Stomach (tissue), 9 donors: ENCODE data around the gene SMIM21. TPM values are rescaled to one million over a fixed set of nuclear protein-coding genes. Genes with fewer than 3 reads are reported as not detected.

Source experiments
- DNase-seq, 2 donors: peaks; one replicate each; pipeline versions ENCODE4 v3.0.0 to v3.0.0-alpha.2; 2013 to 2019
- H3K27ac ChIP-seq, 5 donors: fragments of 200-600 bp in 4 of 5; sonication (generic) in 4 of 5; one replicate each; pipeline ENCODE4 v1.5.1; 2013 to 2019; ENCODE audit warnings: mild to moderate bottlenecking in 1 of 5, moderate library complexity in 1 of 5
- H3K27me3 ChIP-seq, 3 donors: fragments of 200-600 bp; sonication (generic); one replicate each; pipeline ENCODE4 v1.5.1; 2017 to 2019; ENCODE audit warnings: mixed run types in 1 of 3
- H3K36me3 ChIP-seq, 4 donors: fragments of 200-600 bp; sonication (generic); 1 replicate in 3 of 4; 2 replicates in 1 of 4; pipeline ENCODE4 v1.5.1; 2016 to 2019
- H3K4me1 ChIP-seq, 4 donors: fragments of 200-600 bp; sonication (generic); one replicate each; pipeline ENCODE4 v1.5.1; 2016 to 2019
- H3K4me3 ChIP-seq, 4 donors: fragments of 200-600 bp; sonication (generic) in 3 of 4; one replicate each; pipeline ENCODE4 v1.5.1; 2016 to 2019; ENCODE audit warnings: mild to moderate bottlenecking in 1 of 4
- H3K9me3 ChIP-seq, 4 donors: fragments of 200-600 bp; sonication (generic); one replicate each; pipeline ENCODE4 v1.5.1; 2016 to 2019
- CTCF ChIP-seq, 7 experiments: fragments of 450-650 bp in 4 of 7; fragments of 200-600 bp in 3 of 7; sonication (generic) in 3 of 7; IDR thresholded peaks; one replicate each; pipeline ENCODE4 v1.5.1; 2016 to 2019; ENCODE audit warnings: antibody characterized with exemption in 7 of 7, control low read depth in 2 of 7, mild to moderate bottlenecking in 1 of 7
- EP300 ChIP-seq: sonication (generic); formaldehyde crosslinking; IDR thresholded peaks from one replicate; pipeline ENCODE4 v1.6.1; 2017; ENCODE audit warnings: antibody characterized with exemption
- POLR2A ChIP-seq, 4 donors: fragments of 450-650 bp; IDR thresholded peaks; one replicate each; pipeline ENCODE4 v1.6.1; 2016; ENCODE audit warnings: antibody characterized with exemption in 4 of 4, control low read depth in 2 of 4, mild to moderate bottlenecking in 1 of 4, moderate library complexity in 1 of 4
- POLR2AphosphoS5 ChIP-seq, 3 donors: sonication (generic); formaldehyde crosslinking; IDR thresholded peaks; one replicate each; pipeline ENCODE4 v1.6.1; 2016; ENCODE audit warnings: antibody characterized with exemption in 3 of 3
- WGBS, 5 donors: extraction: QIAGEN DNeasy Blood & Tissue Kit in 3 of 5; methylation state at CpG; one replicate each; pipeline versions ENCODE4 v1.1.5 to v1.1.7; 2013 to 2018; 5-methylcytosine and 5-hydroxymethylcytosine counted together
- intact Hi-C: fragments of 100-400 bp; cut with DNase I; formaldehyde crosslinking; loops from one replicate; pipeline ENCODE4 v1.15.1; 2023; ENCODE audit warnings: low total_unique reads
- polyA plus RNA-seq, 3 donors: library from polyadenylated mRNA; stranded (reverse); fragments of 200-250 nt; gene quantifications; one replicate each; pipeline ENCODE4 v1.2.3, GENCODE V29; 2013
- total RNA-seq, 5 donors: library from RNA; depleted of rRNA; stranded (reverse); fragments of >200 nt; gene quantifications; one replicate each; pipeline versions ENCODE4 v1.1.0 to v1.2.3, GENCODE V29; 2014 to 2016
- donor health status: healthy with polysubstance abuse.
- donor health status: Bipolar disorder and iron deficiency.
- donor health status: healthy.

The SMIM21 gene
- total and polyA plus RNA-seq, 8 donors: not detected

GRCh38 chr18:75375341-75375740, 52.2 kb downstream of the SMIM21 start:
- no peak for TF ChIP-seq POLR2A (IDR thresholded peaks at IDR 0.05)
- no peak for TF ChIP-seq POLR2AphosphoS5 (IDR thresholded peaks at IDR 0.05)
- TF ChIP-seq CTCF (IDR thresholded peaks at IDR 0.05): no peak
- TF ChIP-seq EP300: no peak
- Histone ChIP-seq H3K9me3 (no peaks in the 10 kb centered on the region), H3K4me3 (no peak overlapping the region), H3K36me3 (no peaks in the 10 kb centered on the region), H3K27ac (no peak overlapping the region), H3K4me1 (no peaks in the 10 kb centered on the region), H3K27me3 (peaks cover 0 to 4% (median 0%) of the 10 kb centered on the region in 3 donors)
- 76 to 89% (median 83%) methylated on average over 6 of the region's 6 CpGs for WGBS, 5 donors
- intact Hi-C loops: no loop called here
- DNase-seq: no peak

GRCh38 chr18:75374466-75374865, 53.0 kb downstream of the SMIM21 start:
- TF ChIP-seq CTCF (IDR thresholded peaks at IDR 0.05) (no peak), POLR2A (IDR thresholded peaks at IDR 0.05) (no peak), POLR2AphosphoS5 (IDR thresholded peaks at IDR 0.05) (no peak), EP300 (no peak)
- intact Hi-C loops: no loop called here

DNA sequence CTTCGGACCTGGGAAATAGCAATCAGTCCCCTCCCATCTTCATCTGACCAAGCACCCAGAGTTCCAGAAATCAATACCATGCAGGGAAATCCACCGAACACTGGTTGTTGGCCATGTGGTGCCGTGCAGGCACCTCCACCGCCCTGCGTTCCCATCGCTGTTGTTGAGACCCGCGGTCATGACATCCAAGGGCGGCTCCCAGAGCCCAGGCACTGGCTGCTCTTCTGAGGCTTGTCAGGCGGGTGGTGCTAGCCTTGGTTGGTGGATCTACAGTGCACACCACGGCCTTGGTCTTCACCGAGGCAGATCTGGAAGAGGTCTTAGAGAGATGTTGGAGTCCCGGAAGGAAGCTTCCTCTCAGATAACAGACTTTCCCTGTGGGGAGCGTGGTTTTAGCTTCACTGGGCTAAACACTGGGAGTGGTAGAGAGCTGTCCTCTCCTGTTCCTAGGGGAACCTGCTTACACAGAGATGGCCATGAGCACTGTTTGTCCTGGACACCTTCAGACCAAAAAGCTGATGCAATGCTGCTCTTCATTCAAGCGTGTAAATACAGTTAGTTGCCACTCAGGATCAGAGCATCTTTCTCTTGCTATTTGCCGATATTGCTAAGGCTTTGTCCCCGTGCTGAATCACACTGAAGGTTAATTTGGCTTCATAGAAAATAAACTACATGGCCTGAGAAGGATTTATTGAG, 58.3 kb downstream of the SMIM21 start:
- intact Hi-C loops: no loop called here
- Histone ChIP-seq H3K27me3 (peaks cover 0 to 4% (median 0%) of the 10 kb centered on the region in 3 donors), H3K9me3 (no peaks in the 10 kb centered on the region), H3K36me3 (no peaks in the 10 kb centered on the region), H3K4me1 (peaks cover 0 to 4% (median 0%) of the 10 kb centered on the region in 4 donors), H3K4me3 (no peak overlapping the region), H3K27ac (no peak overlapping the region)
- TF ChIP-seq CTCF (IDR thresholded peaks at IDR 0.05): no peak
- no peak for TF ChIP-seq EP300
- TF ChIP-seq POLR2AphosphoS5 (IDR thresholded peaks at IDR 0.05): no peak
- TF ChIP-seq POLR2A (IDR thresholded peaks at IDR 0.05): no peak
- 88 to 91% (median 91%) methylated on average over 16 to 17 of the region's 17 CpGs for WGBS, 5 donors
- DNase-seq: no peak

More at GRCh38 chr18:75374466-75374865, 53.0 kb downstream of the SMIM21 start:
- H3K9me3 ChIP-seq: no peaks in the 10 kb centered on the region
- WGBS, 5 donors: 74 to 93% (median 88%) methylated on average over 6 of the region's 6 CpGs
- H3K4me1 ChIP-seq: no peaks in the 10 kb centered on the region
- no peak overlapping the region for H3K4me3 ChIP-seq
- DNase-seq: no peak
- H3K27ac ChIP-seq: no peak overlapping the region
- H3K27me3 ChIP-seq: peaks cover 0 to 4% (median 0%) of the 10 kb centered on the region in 3 donors
- no peaks in the 10 kb centered on the region for H3K36me3 ChIP-seq

DNA sequence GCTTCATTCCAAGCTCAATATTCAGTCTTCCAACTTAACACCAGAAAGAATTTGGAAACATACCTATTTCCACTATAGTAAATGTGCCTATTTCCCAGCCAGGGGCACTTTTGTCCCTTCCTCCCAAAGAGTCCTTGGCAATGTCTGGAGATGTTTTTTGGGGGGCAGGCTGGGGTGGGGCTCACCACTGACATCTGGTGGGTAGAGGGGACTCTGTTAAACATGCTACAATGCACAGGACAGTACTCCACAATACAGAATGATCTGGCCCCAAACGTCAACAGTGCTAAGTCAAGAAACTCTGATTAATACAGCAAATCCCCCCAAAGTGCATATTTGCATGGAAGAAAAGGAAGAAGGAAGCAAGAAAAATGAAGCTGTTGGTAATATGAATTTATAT, 61.7 kb downstream of the SMIM21 start:
- WGBS, 5 donors: 24 to 60% (median 35%) methylated on average over 1 of the region's 1 CpG
- no peak for DNase-seq
- intact Hi-C loops: no loop called here
- H3K27ac ChIP-seq: no peak overlapping the region
- no peak for TF ChIP-seq POLR2AphosphoS5 (IDR thresholded peaks at IDR 0.05)
- no peak for TF ChIP-seq CTCF (IDR thresholded peaks at IDR 0.05)
- no peak for TF ChIP-seq EP300
- TF ChIP-seq POLR2A (IDR thresholded peaks at IDR 0.05): no peak
- no peaks in the 10 kb centered on the region for H3K36me3 ChIP-seq
- peaks cover 0 to 8% (median 0%) of the 10 kb centered on the region in 3 donors for H3K27me3 ChIP-seq
- no peaks in the 10 kb centered on the region for H3K9me3 ChIP-seq
- H3K4me3 ChIP-seq: no peak overlapping the region
- peaks cover 0 to 4% (median 0%) of the 10 kb centered on the region in 4 donors for H3K4me1 ChIP-seq
